Keratinocyte (primary cell): Measurements from ENCODE around the gene TMEM178A.

Source experiments
- EZH2 ChIP-seq: IDR thresholded peaks from one replicate; pipeline ENCODE4 v1.6.1; 2012; ENCODE audit warnings: inconsistent platforms, mild to moderate bottlenecking, low read length, moderate library complexity
- TF ChIP-seq, protein P1 (sequence below), 3 experiments: IDR thresholded peaks in 1 of 3; conservative IDR thresholded peaks in 1 of 3; optimal IDR thresholded peaks in 1 of 3; 2 replicates in 2 of 3; 3 replicates in 1 of 3; pipeline versions ENCODE3 to v1.5.1; 2011; ENCODE audit warnings: low read length in 3 of 3, mild to moderate bottlenecking in 3 of 3, moderate library complexity in 2 of 3, control low read depth in 1 of 3, inconsistent platforms in 1 of 3; ENCODE audit not compliant: insufficient read depth in 2 of 3; ENCODE audit errors: extremely low read depth in 1 of 3

DNA sequence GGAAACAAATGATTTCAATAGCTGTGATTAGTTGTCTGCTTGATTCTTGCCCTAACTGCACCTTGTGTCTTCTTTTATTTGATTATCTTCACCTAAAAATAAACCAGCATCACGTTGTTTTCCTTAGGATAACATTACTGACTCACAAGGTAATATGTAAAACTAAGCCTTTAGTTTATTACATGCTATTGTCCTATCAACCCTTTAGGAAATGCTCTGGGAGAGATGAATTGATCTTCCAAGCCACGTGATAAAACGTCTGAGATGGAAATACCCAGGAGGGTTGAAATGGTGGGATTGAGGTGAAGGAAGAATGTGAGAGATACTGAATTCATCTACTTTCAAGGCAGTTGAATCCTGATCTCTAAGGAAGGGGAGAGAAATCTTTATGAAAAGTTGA, 34.5 kb upstream of the TMEM178A start:
- TF ChIP-seq, protein P1, sequence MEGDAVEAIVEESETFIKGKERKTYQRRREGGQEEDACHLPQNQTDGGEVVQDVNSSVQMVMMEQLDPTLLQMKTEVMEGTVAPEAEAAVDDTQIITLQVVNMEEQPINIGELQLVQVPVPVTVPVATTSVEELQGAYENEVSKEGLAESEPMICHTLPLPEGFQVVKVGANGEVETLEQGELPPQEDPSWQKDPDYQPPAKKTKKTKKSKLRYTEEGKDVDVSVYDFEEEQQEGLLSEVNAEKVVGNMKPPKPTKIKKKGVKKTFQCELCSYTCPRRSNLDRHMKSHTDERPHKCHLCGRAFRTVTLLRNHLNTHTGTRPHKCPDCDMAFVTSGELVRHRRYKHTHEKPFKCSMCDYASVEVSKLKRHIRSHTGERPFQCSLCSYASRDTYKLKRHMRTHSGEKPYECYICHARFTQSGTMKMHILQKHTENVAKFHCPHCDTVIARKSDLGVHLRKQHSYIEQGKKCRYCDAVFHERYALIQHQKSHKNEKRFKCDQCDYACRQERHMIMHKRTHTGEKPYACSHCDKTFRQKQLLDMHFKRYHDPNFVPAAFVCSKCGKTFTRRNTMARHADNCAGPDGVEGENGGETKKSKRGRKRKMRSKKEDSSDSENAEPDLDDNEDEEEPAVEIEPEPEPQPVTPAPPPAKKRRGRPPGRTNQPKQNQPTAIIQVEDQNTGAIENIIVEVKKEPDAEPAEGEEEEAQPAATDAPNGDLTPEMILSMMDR (optimal IDR thresholded peaks at IDR 0.05 in 1 of 3, IDR thresholded peaks at IDR 0.05 in 1 of 3, conservative IDR thresholded peaks at IDR 0.05 in 1 of 3; ENCODE audit: extremely low read depth in 1 of 3, insufficient read depth in 2 of 3, low read length in 3 of 3): no peak
- no peak for TF ChIP-seq EZH2
